Measurements from ENCODE around the gene CEP164. TPM values are rescaled to one million over a fixed set of nuclear protein-coding genes. Genes with fewer than 3 reads are reported as not detected.

CEP164 gene
- total and polyA plus RNA-seq, 2 of the 4 experiments (the other 2 are of a cell fraction), result 23.3 to 26.9 TPM

GRCh38 chr11:117284053-117284452 is 43.6 kb upstream of the CEP164 start:
- Histone ChIP-seq H3K23ac (ENCODE audit: low read depth, low read length) (no peak overlapping the region), H2BK20ac (ENCODE audit: low read depth, low read length) (no peak overlapping the region), H4K20me1 (ENCODE audit: insufficient read depth, low read length) (no peaks in the 10 kb centered on the region), H4K5ac (ENCODE audit: low read depth, low read length) (no peak overlapping the region), H2BK5ac (ENCODE audit: low read depth, low read length, poor library complexity, severe bottlenecking) (no peak overlapping the region), H2AK9ac (replicated peaks; ENCODE audit: low read depth, low read length, poor library complexity) (no peak overlapping the region), H3K9me3 (ENCODE audit: control insufficient read depth, insufficient read depth, low read length) (no peaks in the 10 kb centered on the region), H3K4me1 (ENCODE audit: control insufficient read depth, insufficient read depth, low read length) (peaks cover 13% of the 10 kb centered on the region), H3K79me1 (ENCODE audit: low read depth in 1 of 2, low read length in 2 of 2) (peaks cover 5 to 7% of the 10 kb centered on the region in 2 experiments), H3K27ac (ENCODE audit: insufficient read depth, low read length) (no peak overlapping the region), H3K4me3 (ENCODE audit: insufficient read depth, low read depth, low read length) (no peak overlapping the region), H2AFZ (replicated peaks; ENCODE audit: low read length, poor library complexity) (no peak overlapping the region), H2BK15ac (ENCODE audit: low read depth, low read length) (no peak overlapping the region), H3K27me3 (ENCODE audit: control insufficient read depth, insufficient read depth, low read length) (no peaks in the 10 kb centered on the region), H3K4me2 (ENCODE audit: low read depth, low read length) (no peak overlapping the region), H3K4ac (ENCODE audit: low read depth, low read length) (no peak overlapping the region), H2AK5ac (ENCODE audit: low read depth, low read length) (no peak overlapping the region), H4K8ac (ENCODE audit: low read depth in 2 of 2, low read length in 2 of 2) (no peak overlapping the region), H3K9me1 (ENCODE audit: insufficient read depth, low read length) (peaks cover 25% of the 10 kb centered on the region), H3K9ac (ENCODE audit: low read depth, low read length) (no peak overlapping the region), H2BK120ac (ENCODE audit: low read depth, low read length) (no peak overlapping the region), H3K14ac (replicated peaks; ENCODE audit: low read depth, low read length) (no peak overlapping the region), H4K91ac (ENCODE audit: insufficient read depth, low read depth, low read length) (no peak overlapping the region), H3K56ac (ENCODE audit: extremely low read depth, insufficient read depth, low read length) (no peak overlapping the region), H3K18ac (ENCODE audit: low read depth, low read length) (no peak overlapping the region), H3K36me3 (ENCODE audit: control insufficient read depth, insufficient read depth, low read length) (peaks cover 29% of the 10 kb centered on the region)
- in situ Hi-C loops (cut with MboI; ENCODE audit: low sequenced_read_pairs), result no loop called here
- ATAC-seq (ENCODE audit: low read depth), result no peak
- no peak for DNase-seq
- ChIA-PET CTCF (no interaction called here), POLR2A (ENCODE audit: unreplicated experiment) (no interaction called here)
- BruUV-seq (replicated peaks), result no TSS peak
- TF ChIP-seq BHLHE40 (IDR thresholded peaks at IDR 0.05; ENCODE audit: low read depth, low read length) (no peak), CTCF (conservative IDR thresholded peaks at IDR 0.05; ENCODE audit: low read depth, low read length) (no peak), CEBPB (IDR thresholded peaks at IDR 0.05; ENCODE audit: low read depth, low read length) (no peak), RFX5 (IDR thresholded peaks at IDR 0.05; ENCODE audit: low read depth, low read length) (no peak), MAZ (IDR thresholded peaks at IDR 0.05; ENCODE audit: borderline replicate concordance, low read depth, low read length) (no peak), POLR2A (IDR thresholded peaks at IDR 0.05; ENCODE audit: low read depth, low read length) (no peak), MAFK (IDR thresholded peaks at IDR 0.05; ENCODE audit: low read depth, low read length) (no peak), SMC3 (IDR thresholded peaks at IDR 0.05; ENCODE audit: low read depth, low read length) (no peak), NFE2L2 (IDR thresholded peaks at IDR 0.05; ENCODE audit: low read depth, low read length) (no peak), RAD21 (IDR thresholded peaks at IDR 0.05; ENCODE audit: low read length) (no peak), ELK1 (IDR thresholded peaks at IDR 0.05; ENCODE audit: borderline replicate concordance, low read depth, low read length) (no peak), RCOR1 (IDR thresholded peaks at IDR 0.05; ENCODE audit: insufficient replicate concordance, low read length) (no peak), MXI1 (IDR thresholded peaks at IDR 0.05; ENCODE audit: borderline replicate concordance, low read depth, low read length) (no peak), CHD1 (IDR thresholded peaks at IDR 0.05; ENCODE audit: low read depth, low read length) (no peak)
- intact Hi-C loops (cut with micrococcal nuclease), result no loop called here
- dilution Hi-C loops (cut with HindIII; ENCODE audit: low sequenced_read_pairs, unreplicated experiment), result no loop called here
- no CpG with 5 or more reads among the region's 2 CpGs for WGBS, 2 experiments (ENCODE audit: extremely low coverage in 2 of 2, insufficient read length in 1 of 2)

Data from IMR-90 (cell line).